AG04450 (cell line): ENCODE measurements around the gene ZNF814. TPM values are rescaled to one million over a fixed set of nuclear protein-coding genes. Genes with fewer than 3 reads are reported as not detected.
A peak's percentile ranks its signal among the peaks of the same experiment; 100 is the strongest.
"Not testable (repeated sequence)": the region's sequence is repeated elsewhere in the genome, so short reads cannot be mapped to it uniquely, and the experiment has no call there.

Source experiments
- CTCF ChIA-PET: fragments of 300-600, 350-600 bp; formaldehyde crosslinking; extraction: SDS; loops from one replicate; lab custom pipeline; 2022; ENCODE audit warnings: antibody characterized with exemption, inconsistent platforms; lab: Charles Lee
- POLR2A ChIA-PET: fragments of 350-600 bp; formaldehyde crosslinking; extraction: SDS; loops from one replicate; lab custom pipeline; 2021; ENCODE audit warnings: antibody characterized with exemption, inconsistent platforms; lab: Yijun Ruan, JAX
- DNase-seq: peaks from one replicate; pipeline ENCODE4 v3.0.0-alpha.2; 2011; ENCODE audit warnings: low read depth, low spot score
- H3K27ac ChIP-seq: one replicate; pipeline ENCODE4 v1.5.1; 2012; ENCODE audit warnings: low read depth, low read length, control low read depth
- H3K27me3 ChIP-seq: one replicate; pipeline ENCODE4 v1.6.0; 2012; ENCODE audit warnings: low read length; ENCODE audit not compliant: control insufficient read depth, insufficient read depth
- H3K4me3 ChIP-seq: 2 replicates; pipeline ENCODE4 v1.5.1; 2011; ENCODE audit warnings: mild to moderate bottlenecking, low read depth, low read length, control low read depth
- H3K9me3 ChIP-seq: 2 replicates; pipeline ENCODE4 v1.5.1; 2012; ENCODE audit warnings: low read length; ENCODE audit not compliant: control insufficient read depth, insufficient read depth
- CTCF ChIP-seq: IDR thresholded peaks from 2 replicates; pipeline ENCODE4 v1.5.1; 2011; ENCODE audit warnings: low read depth, low read length, control low read depth, inconsistent platforms
- polyA plus RNA-seq: library from polyadenylated mRNA; depleted of rRNA; stranded (reverse); fragments of >200 nt; gene quantifications from 2 replicates; pipeline ENCODE4 v1.2.3, GENCODE V29; 2011

The ZNF814 gene
- polyA plus RNA-seq, 1 experiment = 5.6 TPM

GRCh38 chr19:57830071-57830602 lies 58.7 kb downstream of the ZNF814 start, which contains the start of gene ZNF587B:
Gene ZNF587B (plus strand): TSS chr19:57830299. CDS start chr19:57830529, 230 bp downstream.
- H3K27ac ChIP-seq = peak within 1 kb of the TSS; percentile 61
- CTCF ChIA-PET = interaction anchor here (0.6 to 1.1 kb wide), 4 partner anchors 11 to 714 kb away, joined by 3 to 5 read pairs (median 3); no protein-coding TSS in a partner anchor

GRCh38 chr19:57829316-57829715 lies 59.5 kb downstream of the ZNF814 start:
- CTCF ChIA-PET = interaction anchor here (0.7 to 1.1 kb wide), 2 partner anchors 121 to 715 kb away, joined by 3 read pairs; no protein-coding TSS in a partner anchor
- Histone ChIP-seq H3K27me3 (no peaks in the 10 kb centered on the region), H3K27ac (peak overlapping the region; percentile 21), H3K4me3 (no peak overlapping the region), H3K9me3 (no peaks in the 10 kb centered on the region; the same call in 1 of the 2 replicates)
- POLR2A ChIA-PET = no interaction called here
- no peak for DNase-seq
- TF ChIP-seq CTCF = no peak

More at GRCh38 chr19:57830071-57830602, 58.7 kb downstream of the ZNF814 start, which contains the start of gene ZNF587B:
- peak; percentile 40 for TF ChIP-seq CTCF
- no peaks in the 10 kb centered on the region for H3K27me3 ChIP-seq
- H3K4me3 ChIP-seq = peak within 1 kb of the TSS; percentile 69
- DNase-seq = peak; percentile 27
- POLR2A ChIA-PET = no interaction called here
- no peaks in the 10 kb centered on the region; the same call in 1 of the 2 replicates for H3K9me3 ChIP-seq

- Histone ChIP-seq H3K4me3 (no peak overlapping the region), H3K27ac (no peak overlapping the region), H3K27me3 (no peaks in the 10 kb centered on the region), H3K9me3 (no peaks in the 10 kb centered on the region; the same call in 1 of the 2 replicates)
- ChIA-PET CTCF (no interaction called here), POLR2A (interaction anchor here (0.7 kb wide), 1 partner anchor 37 kb away, joined by 3 read pairs; no protein-coding TSS in a partner anchor)
- no peak for TF ChIP-seq CTCF
- no peak for DNase-seq
Observed at GRCh38 chr19:57825511-57825910, 63.3 kb downstream of the ZNF814 start.

GRCh38 chr19:57823608-57824007 lies 65.2 kb downstream of the ZNF814 start:
- POLR2A ChIA-PET, H3K4me3 ChIP-seq, CTCF ChIA-PET, H3K27ac ChIP-seq, H3K27me3 ChIP-seq, H3K9me3 ChIP-seq, DNase-seq: not testable (repeated sequence)

GRCh38 chr19:57823155-57823554 lies 65.7 kb downstream of the ZNF814 start:
- H3K9me3 ChIP-seq, DNase-seq, H3K4me3 ChIP-seq, CTCF ChIA-PET, H3K27me3 ChIP-seq, H3K27ac ChIP-seq, POLR2A ChIA-PET: not testable (repeated sequence)

GRCh38 chr19:57821501-57821900 lies 67.3 kb downstream of the ZNF814 start:
- H3K27ac ChIP-seq, CTCF ChIA-PET, H3K9me3 ChIP-seq, H3K27me3 ChIP-seq, H3K4me3 ChIP-seq, DNase-seq, POLR2A ChIA-PET: not testable (repeated sequence)

- DNase-seq, CTCF ChIA-PET, POLR2A ChIA-PET, H3K27me3 ChIP-seq, H3K27ac ChIP-seq, H3K9me3 ChIP-seq: not testable (repeated sequence)
- peak overlapping the region; percentile 98; the same call in 1 of the 2 replicates for H3K4me3 ChIP-seq
Observed at GRCh38 chr19:57821095-57821494, 67.7 kb downstream of the ZNF814 start.
